A549 (cell line): Measurements from ENCODE around the gene MAP3K5.

ENCODE experiments used
- CEBPB ChIP-seq, 2 experiments: fragments of >200 bp in 1 of 2; sonication (Bioruptor Twin) in 1 of 2; formaldehyde crosslinking in 1 of 2; IDR thresholded peaks; 2 replicates each; pipeline ENCODE4 v1.6.1; 2012 to 2016
- CTCF ChIP-seq: fragments of >200 bp; sonication (Bioruptor Twin); formaldehyde crosslinking; IDR thresholded peaks from 3 replicates; pipeline ENCODE4 v1.5.1; 2016
- E2F6 ChIP-seq: IDR thresholded peaks from 2 replicates; pipeline ENCODE4 v1.6.1; 2012; ENCODE audit warnings: low read depth, borderline replicate concordance
- MAX ChIP-seq: IDR thresholded peaks from 2 replicates; pipeline ENCODE4 v1.6.1; 2012
- POLR2A ChIP-seq: IDR thresholded peaks from 2 replicates; pipeline ENCODE4 v1.6.1; 2012; ENCODE audit warnings: mild to moderate bottlenecking, low read length
- REST ChIP-seq: fragments of 200-600 bp; sonication (generic); IDR thresholded peaks from 2 replicates; pipeline ENCODE4 v1.6.1; 2016; ENCODE audit warnings: antibody characterized with exemption, mild to moderate bottlenecking, moderate library complexity
- USF2 ChIP-seq: fragments of 450-650 bp; IDR thresholded peaks from 2 replicates; pipeline ENCODE4 v1.6.1; 2014; ENCODE audit warnings: antibody characterized with exemption

- TF ChIP-seq POLR2A (no peak), CEBPB (IDR thresholded peaks at IDR 0.05) (no peak), MAX (no peak), CTCF (no peak), E2F6 (no peak), USF2 (no peak), REST (no peak)
These were observed 126.2 kb downstream of the MAP3K5 start for GRCh38 chr6:136666041-136666440.
